Measurements from ENCODE around the gene PLA2G2F. TPM values are rescaled to one million over a fixed set of nuclear protein-coding genes. Genes with fewer than 3 reads are reported as not detected.

PLA2G2F gene
- total and polyA plus RNA-seq, 2 of the 8 experiments (the other 6 are each of a cell fraction or from before 2014, with no cell fraction given) = not detected

DNA sequence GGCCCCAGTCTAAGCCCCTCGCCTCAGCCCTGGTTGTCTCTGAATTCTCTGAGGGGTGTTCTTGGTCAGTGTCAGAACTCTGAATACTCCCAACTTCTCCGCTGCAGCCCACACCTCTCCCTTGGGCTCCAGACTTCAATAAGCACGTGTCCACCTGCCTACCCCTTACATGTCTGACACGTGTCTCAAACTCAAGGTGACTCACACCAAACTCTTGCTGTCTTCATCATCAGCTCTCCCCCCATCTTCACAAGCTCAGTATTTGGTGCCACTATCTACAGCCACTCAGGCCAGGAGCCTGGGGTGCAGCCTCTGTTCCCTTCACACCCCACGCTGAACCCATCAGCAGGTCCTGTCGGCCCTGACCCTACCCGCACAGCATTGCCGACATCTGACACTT, 28.0 kb downstream of the PLA2G2F start (continued):
- TF ChIP-seq SP2 (IDR thresholded peaks at IDR 0.05; ENCODE audit: low read length) (no peak), JUN (IDR thresholded peaks at IDR 0.05; ENCODE audit: low read depth, low read length) (no peak), ASH2L (IDR thresholded peaks at IDR 0.05; ENCODE audit: low read length) (no peak)
